Mucosa of descending colon (tissue), 3 donors: ENCODE measurements around the gene TIAM2. TPM values are rescaled to one million over a fixed set of nuclear protein-coding genes. Genes with fewer than 3 reads are reported as not detected.

ENCODE experiments used
- ATAC-seq: fragments of 200-7000 bp; cut with Tn5 transposase; one replicate; pipeline ENCODE4 v1.9.1; 2020; ENCODE audit warnings: mild to moderate bottlenecking, moderate library complexity
- DNase-seq, 3 donors: peaks; one replicate each; pipeline ENCODE4 v3.0.0-alpha.2; 2020
- H3K36me3 ChIP-seq: fragments of 200-600 bp; one replicate; pipeline ENCODE4 v1.8.0; 2021; ENCODE audit warnings: low read depth, mild to moderate bottlenecking
- H3K4me1 ChIP-seq: fragments of 200-600 bp; one replicate; pipeline ENCODE4 v1.8.0; 2021; ENCODE audit warnings: low read depth, mild to moderate bottlenecking
- H3K4me3 ChIP-seq: fragments of 200-600 bp; one replicate; pipeline ENCODE4 v1.8.0; 2021; ENCODE audit warnings: mild to moderate bottlenecking
- H3K9me3 ChIP-seq: fragments of 200-600 bp; one replicate; pipeline ENCODE4 v1.8.0; 2021; ENCODE audit warnings: mild to moderate bottlenecking
- CTCF ChIP-seq: fragments of 200-600 bp; IDR thresholded peaks from one replicate; pipeline ENCODE4 v1.8.0; 2022; ENCODE audit warnings: antibody characterized with exemption, mild to moderate bottlenecking
- intact Hi-C, 2 donors: fragments of 100-400 bp; cut with DNase I in 1 of 2; cut with micrococcal nuclease in 1 of 2; formaldehyde crosslinking; loops; one replicate each; pipeline versions ENCODE4 v1.11.0 to v1.11.1; 2022; cut with DNase I, micrococcal nuclease
- total RNA-seq, 3 donors: library from RNA; stranded (reverse); fragmentation: NEBNext Ultra II Directional in 2 of 3; extraction: Animal tissue kit (Norgen Biotek cat#: 25700) in 2 of 3; gene quantifications; one replicate each; pipeline versions ENCODE4 v1.2.1 to v1.2.4, GENCODE V29; 2021 to 2023
- donor health status: DM: no; HTN: no; CAD: no; lungs with moderate emphysema.
- donor health status: DM: no; HTN: no; CAD: no.
- donor health status: DM: no; HTN: yes; CAD: no.

TIAM2 gene
- total RNA-seq, 3 donors from 2014 or later, result 4.2 to 12.2 (median 9.8) TPM

GRCh38 chr6:155284775-155285174 lies 289.7 kb downstream of the TIAM2 start:
- Histone ChIP-seq H3K4me1 (no peaks in the 10 kb centered on the region), H3K4me3 (no peak overlapping the region), H3K9me3 (no peaks in the 10 kb centered on the region), H3K36me3 (no peaks in the 10 kb centered on the region)
- TF ChIP-seq CTCF, result no peak
- DNase-seq (no peak), ATAC-seq (no peak)
- intact Hi-C loops, result no loop called here

DNA sequence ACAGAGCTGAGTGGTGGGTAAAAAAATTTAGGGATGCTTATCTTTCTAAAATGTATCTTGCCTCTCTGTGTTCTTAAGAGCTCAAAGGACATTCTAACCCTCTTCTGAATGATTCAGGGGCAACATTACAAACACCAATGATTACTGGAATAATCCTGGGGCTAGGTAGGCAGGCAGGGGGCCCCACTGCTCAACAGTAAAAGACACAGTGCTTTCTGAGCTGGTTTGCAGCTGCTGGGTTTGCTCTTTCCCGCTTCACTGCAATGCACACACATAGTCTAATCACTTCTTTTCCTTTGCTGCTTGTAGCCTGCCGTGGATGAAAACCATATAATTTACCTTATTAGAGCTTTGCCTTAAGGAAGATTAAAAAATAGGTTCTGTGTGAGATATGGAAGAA lies 292.6 kb downstream of the TIAM2 start:
- Histone ChIP-seq H3K4me1 (no peaks in the 10 kb centered on the region), H3K9me3 (no peaks in the 10 kb centered on the region), H3K4me3 (no peak overlapping the region), H3K36me3 (no peaks in the 10 kb centered on the region)
- TF ChIP-seq CTCF, result no peak
- DNase-seq (no peak), ATAC-seq (no peak)
- intact Hi-C loops, result no loop called here

DNA sequence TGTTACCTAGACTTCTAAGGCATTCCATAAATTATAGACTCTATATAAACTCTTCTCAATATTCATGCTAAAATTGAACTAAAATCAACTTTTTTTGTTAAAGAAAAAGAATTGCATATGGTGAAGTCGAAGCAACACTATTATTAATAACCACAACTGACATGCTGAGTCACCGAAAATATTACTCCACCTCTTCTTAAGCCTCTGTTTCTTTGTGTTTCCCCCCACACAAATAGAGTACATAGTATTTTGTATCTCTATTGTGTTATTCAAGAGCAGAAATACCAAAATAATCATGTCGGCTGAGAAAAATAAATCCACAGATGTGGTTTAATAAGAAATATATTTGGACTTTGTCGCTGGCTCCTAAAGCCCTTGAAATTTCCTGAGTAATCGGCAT lies 295.4 kb downstream of the TIAM2 start:
- Histone ChIP-seq H3K4me3 (no peak overlapping the region), H3K4me1 (no peaks in the 10 kb centered on the region), H3K9me3 (no peaks in the 10 kb centered on the region), H3K36me3 (no peaks in the 10 kb centered on the region)
- no peak for TF ChIP-seq CTCF
- intact Hi-C loops, result no loop called here
- ATAC-seq (no peak), DNase-seq (no peak)

- Histone ChIP-seq H3K4me3 (no peak overlapping the region), H3K36me3 (no peaks in the 10 kb centered on the region), H3K4me1 (no peaks in the 10 kb centered on the region), H3K9me3 (no peaks in the 10 kb centered on the region)
- ATAC-seq (no peak), DNase-seq (no peak)
- intact Hi-C loops, result no loop called here
- TF ChIP-seq CTCF, result no peak
Observed at GRCh38 chr6:155291291-155291690, 296.2 kb downstream of the TIAM2 start.

GRCh38 chr6:155292711-155293110 lies 297.6 kb downstream of the TIAM2 start:
- ATAC-seq (no peak), DNase-seq (no peak)
- Histone ChIP-seq H3K9me3 (no peaks in the 10 kb centered on the region), H3K36me3 (no peaks in the 10 kb centered on the region), H3K4me3 (no peak overlapping the region), H3K4me1 (no peaks in the 10 kb centered on the region)
- no peak for TF ChIP-seq CTCF
- intact Hi-C loops, result no loop called here

DNA sequence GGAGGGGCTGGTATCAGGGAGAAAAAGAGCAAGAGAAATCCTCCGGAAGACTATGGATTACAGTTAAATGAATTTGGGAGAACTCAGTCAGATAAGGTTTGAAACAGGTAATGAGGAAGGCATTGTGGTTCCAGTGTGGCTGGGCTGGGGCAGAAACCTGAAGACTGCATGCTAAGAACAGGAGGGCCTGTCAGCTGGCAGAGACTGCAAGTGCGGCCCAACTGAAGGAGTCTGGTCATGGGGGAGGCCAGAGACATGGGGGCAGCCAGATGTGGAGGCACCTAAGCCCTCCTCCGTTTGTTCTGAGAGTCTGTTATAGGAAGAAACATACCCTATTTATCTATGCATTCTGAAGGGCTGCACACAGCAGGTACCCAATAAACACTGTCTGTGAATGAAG lies 302.6 kb downstream of the TIAM2 start:
- Histone ChIP-seq H3K36me3 (no peaks in the 10 kb centered on the region), H3K4me3 (no peak overlapping the region), H3K4me1 (no peaks in the 10 kb centered on the region), H3K9me3 (no peaks in the 10 kb centered on the region)
- DNase-seq (no peak), ATAC-seq (no peak)
- intact Hi-C loops, result no loop called here
- TF ChIP-seq CTCF, result no peak
